Activated CD8-positive, alpha-beta memory T cell treated with anti-CD3 and anti-CD28 coated beads, Interleukin-2, amount 50 U/mL, for 24 hours (primary cell): ENCODE results near the gene NAT10.
A peak's percentile ranks its signal among the peaks of the same experiment; 100 is the strongest.
"Not testable (repeated sequence)": the region's sequence is repeated elsewhere in the genome, so short reads cannot be mapped to it uniquely, and the experiment has no call there.

Experiments
- DNase-seq: peaks from one replicate; pipeline ENCODE4 v3.0.0-alpha.2; 2020; ENCODE audit errors: extremely low read depth

The NAT10 gene

DNA sequence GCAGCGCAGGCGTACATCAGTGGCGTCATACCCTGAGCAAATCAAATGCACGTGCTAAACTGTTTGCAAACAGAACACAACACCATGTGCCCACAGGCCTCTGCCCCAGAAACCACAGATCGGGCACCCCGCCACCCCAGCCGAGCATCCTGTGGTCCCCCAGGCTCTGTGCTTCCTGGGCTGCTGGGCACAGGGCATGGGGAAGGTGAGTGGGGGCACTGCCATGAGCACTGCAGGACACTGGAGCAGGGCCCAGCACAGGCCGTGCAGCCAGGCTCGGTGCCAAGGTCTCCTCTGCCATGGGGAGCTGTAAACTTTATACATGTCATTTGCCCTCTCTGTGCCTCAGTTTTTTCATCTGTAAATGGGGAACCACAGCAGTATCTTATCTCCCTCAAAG, 62.5 kb downstream of the NAT10 start:
- no peak for DNase-seq

DNA sequence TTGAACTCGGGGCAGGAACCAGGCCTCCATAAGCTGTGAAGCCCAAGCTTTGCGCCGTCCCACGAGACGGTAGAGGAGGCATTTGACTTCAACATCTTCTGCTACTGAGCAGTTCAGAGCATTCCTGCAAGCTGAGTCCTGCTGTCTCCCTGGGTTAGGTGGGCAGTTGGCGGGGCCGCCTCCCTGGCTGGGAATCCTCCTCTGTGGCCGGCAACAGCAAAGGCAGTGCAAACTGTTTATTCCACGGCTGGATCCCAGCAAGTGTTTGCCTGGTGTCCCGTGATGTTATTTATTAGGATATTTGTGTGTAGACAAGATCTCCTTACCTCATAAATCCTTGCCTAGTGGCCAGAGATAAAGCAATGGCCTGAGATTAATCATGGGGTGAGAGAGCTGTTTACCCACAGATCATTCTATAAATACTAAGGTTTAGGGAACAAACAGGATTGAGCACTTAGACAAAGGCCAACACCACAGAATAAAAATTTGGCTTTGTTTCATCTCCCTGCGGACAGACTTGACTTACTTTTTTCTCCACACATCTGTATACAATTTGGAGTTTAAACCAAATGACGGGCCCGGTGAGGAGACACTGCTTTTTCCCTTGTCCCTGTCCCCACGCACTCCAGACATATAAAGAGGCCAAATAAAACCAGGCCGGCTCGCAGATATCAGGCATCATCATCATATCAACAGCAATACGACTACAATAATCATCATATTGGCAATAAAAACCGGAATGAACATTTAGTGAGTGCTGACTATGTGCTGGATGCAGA, 63.4 kb downstream of the NAT10 start:
- DNase-seq: no peak

DNA sequence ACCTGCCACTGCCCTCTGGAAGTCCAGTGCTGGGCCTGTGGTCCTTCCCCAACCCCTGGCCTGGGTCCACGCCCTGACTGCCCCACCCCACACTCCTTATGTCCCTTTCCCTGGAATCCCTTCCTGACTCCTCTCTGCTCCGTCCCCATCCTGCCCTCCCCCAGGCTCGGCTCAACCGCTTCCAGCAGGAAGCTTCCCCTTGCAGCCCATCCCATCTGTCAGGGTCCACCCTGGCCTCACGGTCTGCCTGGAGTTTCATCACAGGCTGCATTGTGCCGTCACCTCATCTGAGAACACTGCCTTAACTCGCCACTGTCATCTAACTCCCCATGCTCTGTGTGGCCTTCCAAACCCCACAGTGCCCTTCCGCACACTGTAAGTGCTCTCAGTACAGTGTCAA, 64.3 kb downstream of the NAT10 start:
- no peak for DNase-seq

DNA sequence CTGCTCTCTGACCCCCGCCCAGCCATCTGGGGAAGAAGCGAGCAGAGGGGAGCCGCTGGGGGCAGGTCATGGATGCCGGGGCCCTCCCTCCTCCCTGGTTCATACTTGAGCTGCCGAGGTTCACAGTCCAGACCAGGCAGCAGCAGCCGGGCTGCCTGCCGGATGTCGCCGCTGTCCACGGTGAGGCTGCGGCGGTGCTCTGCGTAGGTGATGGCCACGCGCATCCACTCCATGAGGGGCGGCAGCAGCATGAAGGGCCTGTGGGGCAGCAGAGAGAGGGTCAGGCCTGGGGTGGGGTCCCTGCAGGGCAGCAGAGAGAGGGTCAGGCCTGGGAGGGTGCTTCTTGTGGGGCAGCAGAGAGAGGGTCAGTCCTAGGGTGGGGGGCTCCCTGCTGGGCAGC, 67.6 kb downstream of the NAT10 start:
- DNase-seq: no peak

DNA sequence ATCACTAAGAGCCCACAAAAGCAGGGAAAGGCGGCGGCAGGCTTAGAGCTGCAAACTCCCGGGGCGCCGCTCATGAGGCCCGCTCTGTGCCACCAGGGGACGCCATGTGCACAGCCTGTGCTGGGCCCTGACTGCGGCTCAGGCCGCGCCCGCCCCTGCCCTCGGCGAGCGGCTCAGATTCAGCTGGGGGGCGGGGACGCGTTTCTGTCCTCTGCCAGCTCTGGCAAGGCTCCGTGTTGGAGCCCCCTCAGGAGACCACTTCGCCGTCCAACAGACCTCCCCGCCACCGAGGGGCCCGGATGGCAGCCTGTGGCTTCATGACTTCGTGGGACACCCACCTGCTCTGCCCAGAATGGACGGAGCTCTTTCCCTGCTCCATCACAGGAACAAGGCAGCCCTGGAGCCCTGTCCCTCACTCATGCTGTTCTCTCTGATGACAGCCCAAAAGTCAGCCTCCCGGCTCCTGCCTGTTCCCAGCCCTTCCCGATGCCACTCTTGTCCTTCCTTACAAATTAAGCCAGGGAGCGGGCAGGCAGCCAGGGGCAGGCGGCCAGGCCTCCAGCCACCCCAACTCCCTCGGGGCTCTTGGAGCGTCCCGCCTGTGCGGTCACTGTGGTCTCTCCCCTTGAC, 69.1 kb downstream of the NAT10 start:
- peak; percentile 52 for DNase-seq

DNA sequence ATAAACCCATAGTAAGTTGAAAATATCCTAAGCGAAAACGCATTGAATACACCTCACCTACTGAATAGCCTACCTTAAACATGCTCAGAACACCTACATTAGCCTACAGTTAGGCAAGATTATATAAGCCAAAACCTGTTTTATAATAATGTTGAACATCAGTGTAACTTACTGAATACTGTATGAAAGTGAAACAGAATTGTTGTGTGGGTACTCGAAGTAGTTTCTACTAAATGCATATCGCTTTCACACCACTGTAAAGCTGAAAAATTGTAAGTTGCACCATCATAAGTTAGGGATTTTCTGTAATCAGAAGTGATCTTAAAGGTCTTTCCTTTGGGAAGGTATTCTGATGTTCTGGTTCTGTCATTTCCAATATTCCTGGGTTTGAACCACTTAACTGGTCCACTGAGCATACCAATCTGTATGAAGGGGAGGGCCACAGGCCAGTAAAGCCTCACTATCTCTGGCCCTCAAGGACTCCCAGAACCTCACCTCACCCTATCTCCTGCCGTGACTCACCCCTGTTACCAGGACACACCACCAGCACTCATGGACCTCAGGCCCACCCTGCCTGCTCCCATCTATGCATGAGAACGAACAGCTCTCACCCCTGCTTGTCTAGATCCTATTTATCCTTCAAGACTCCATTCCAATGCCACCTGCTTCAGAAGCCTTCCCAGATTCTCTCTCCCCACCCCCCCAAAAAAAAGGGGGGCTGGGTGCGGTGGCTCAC, 70.0 kb downstream of the NAT10 start:
- no peak for DNase-seq

DNA sequence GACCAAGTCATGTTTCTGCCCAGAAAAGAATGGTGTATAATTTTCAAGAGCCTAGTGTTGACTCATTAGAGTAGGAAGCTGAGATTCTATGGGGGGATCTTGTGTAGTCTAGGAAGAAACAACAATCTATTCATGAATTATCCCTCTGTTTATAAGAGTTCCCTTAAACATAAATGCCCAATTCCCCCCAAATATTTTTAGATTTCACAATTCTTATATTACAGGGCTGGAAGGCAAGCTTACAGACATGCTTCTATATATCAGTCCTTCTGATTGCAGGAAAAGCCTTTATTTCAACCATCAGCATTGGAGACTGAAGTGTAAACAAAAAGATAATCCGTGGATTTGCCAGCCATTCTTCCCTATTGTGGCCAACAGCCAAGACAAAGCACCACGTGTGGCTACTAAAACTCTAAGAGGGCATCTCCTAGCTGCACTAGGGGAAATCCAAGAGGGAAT, 71.4 kb downstream of the NAT10 start:
- no peak for DNase-seq

DNA sequence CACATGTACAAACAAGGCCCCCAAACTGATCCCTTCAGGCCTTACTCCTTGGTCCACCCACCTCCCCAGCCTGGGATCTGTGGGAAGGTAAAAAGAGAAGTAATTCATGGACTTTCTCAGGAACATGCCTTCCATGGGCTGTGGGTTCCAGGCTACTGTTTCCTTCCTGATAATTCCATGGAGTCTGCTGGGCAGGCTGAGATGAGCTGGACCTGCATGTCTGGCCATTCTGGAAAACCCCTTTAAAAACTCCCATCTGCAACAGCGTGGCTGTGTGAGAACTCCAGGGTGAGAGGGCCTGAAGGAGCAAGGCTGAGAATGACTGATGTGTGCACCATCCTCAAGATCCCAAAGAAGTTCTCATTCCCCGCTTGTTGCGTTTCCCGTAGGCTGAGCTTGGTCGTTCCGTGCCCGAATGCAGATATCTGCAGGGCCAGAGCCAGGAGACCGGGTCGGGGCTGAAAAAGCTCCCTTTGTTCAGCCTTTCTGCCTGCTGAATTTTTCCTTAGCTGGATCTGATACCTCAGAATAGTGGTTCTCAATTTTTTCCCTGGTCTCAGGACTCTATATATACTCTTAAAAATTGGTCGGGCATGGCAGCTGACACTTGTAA, 72.9 kb downstream of the NAT10 start:
- no peak for DNase-seq

DNA sequence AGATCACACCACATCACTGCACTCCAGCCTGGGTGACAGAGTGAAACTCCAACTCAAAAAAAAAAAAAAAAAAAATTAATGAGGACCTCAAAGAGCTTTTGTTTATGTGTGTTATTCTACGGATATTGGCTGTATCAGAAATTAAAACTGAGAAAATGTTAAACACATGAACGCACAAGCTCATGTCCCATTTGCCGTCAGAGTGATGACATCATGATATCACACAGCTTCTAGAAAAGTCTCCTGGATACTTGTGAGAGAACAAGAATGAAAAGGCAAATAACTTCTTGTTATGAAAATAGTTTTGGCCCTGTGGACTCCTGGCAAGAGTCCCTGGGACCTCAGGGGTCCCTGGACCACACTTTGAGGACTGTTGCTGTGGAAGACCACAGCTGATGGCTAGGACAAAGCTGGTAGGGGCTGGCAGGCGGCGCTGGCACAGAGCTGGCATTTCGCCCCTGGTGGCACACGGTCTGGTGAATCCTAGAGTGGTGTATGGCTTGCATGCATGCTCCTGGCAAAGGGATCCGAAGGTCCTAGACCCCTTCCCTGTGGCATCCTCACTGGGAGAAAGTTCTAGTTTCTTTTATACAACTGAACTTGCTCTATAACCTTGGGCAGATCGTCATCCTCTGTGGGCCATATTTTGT, 73.7 kb downstream of the NAT10 start:
- no peak for DNase-seq

DNA sequence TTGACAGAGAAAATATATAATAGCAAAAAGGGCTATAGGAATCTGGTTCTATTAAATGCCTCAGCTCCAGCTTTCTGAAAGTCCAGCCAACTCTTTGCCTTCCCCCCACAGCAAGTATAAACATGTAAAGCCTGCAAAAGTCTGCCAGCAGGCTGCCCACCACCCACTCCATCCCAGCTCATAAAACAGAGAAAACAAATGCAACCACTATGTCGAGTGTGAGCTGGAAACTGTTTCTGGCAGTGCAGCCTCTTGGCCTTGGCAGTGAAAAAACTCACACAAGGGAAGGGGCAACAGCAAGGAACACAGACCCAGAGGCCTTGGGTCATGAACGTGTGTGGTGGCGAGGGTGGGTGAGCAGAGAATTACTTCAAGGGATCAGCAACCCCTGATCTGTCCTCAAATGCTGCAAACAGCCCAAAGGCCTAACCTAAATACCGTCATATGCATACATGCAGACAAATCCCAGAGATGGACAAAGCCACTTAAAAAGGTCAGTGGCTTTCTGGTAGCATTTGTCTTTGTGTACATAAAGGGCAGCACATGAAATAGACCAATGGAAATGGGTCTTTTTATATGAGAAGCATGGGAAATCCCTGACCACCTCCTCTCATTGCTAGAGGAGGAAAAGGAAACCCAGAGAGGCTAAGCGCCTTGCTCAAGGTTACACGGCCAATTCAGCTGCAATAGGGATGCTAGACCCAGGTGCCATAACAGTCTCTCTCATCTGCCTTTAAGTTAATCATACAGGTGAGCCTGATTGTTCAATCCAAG, 74.8 kb downstream of the NAT10 start:
- no peak for DNase-seq

DNA sequence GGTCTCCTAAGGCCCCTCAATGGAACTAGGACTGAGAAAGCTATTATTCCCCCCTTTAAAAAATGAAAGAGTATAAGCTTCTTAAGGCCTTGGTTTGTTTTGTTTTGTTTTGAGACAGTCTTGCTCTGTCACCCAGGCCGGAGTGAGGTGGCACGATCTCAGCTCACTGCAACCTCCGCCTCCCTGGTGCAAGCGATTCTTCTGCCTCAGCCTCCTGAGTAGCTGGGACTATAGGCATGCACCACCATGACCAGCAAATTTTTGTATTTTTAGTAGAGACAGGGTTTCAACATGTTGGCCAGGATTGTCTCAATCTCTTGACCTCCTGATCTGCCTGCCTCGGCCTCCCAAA, 75.4 kb downstream of the NAT10 start:
- DNase-seq: not testable (repeated sequence)

DNA sequence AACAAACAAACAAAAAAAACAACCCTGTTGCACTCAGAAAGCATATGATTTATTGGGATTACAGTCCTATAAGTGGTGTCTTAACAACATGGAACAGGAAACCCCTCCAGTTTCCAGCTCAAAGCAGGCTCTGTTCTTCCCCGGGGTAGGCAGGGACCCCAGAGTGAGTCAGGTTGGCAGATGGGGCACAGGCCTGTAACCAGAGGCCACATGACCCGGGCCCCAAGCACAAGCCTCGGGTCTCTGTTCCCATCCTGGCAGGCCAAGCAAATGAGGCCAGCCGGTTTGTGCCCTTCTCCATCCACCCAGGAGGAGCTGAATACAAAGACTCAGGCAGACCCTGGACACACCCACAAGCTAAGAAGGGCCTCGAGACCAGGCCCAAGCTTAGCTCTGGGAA, 75.8 kb downstream of the NAT10 start:
- no peak for DNase-seq

DNA sequence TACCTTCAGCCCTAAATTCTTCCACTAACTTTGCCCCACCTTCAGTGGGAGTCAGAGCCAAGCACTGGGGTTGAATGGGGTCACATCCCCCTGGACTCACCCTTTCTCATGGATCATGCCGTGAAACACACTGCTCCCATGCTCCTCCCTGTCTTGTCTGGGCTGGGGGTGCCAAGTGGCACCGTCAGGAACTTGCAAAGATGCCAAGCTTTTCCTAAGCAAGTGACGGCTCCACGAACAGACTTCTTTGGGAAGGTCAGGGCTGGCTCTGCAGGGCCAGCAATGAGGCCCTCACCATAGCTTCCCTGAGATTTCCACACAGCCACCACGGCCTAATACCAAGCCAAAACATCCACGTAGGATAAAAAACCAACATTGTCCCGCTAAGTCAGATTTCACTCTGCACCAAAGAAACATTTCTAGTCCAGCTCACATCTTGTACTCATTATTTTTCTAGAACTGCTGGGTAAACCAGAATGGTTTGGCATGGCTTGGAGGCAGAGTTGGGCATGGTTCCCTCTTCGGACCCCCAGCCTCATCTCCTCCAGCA, 76.5 kb downstream of the NAT10 start:
- DNase-seq: no peak

DNA sequence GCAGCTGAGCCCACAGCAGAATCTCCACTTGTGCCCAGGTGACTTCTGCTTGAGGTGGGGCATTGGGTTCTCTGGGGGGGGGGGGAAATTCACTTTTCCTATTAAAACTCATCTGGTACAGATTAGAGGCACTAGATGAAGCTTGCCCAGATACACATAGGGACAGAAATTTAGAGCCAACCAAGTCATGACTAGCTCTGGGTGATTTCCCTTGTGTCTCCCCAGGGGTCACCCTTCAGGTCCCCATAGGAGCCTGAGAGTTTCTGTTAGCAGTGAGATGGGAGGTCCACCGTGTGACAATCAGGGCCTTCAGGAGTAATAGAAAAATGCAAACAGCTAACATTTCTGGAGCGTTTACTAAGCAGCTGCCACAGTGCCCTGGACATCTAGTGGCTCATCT, 77.0 kb downstream of the NAT10 start:
- DNase-seq: no peak

DNA sequence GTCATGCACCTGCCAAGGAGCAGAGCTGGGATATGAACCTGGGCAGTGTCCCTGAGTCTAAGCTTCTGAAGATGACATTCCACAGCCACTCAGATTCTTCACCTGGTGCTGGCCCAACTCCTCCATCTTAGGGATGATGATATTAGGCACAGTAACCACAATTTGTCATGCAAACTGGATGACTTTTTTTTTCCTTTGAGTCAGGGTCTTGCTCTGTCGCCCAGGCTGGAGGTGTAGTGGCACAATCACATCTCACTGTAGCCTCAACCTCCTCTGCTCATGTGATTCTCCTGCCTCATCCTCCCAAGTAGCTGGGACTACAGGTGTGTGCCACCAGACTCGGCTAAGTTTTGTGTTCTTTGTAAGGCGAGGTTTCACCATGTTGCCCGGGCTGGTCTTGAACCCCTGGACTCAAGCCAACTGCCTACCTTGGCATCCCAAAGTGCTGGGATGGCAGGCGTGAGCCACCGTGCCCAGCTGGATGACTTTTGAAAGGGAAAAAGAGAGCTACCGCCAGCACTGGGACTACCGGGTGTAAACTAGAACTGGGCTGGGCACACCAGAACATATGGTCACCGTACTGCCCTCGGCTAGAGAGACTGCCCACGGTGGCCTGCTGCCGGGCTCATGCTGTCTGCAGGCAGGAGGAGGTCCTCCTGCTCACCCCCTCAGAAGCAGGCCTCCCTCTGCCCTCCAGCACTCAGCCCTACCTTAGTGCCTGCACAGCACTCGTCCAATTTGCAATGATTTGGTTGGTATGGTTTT, 77.7 kb downstream of the NAT10 start:
- no peak for DNase-seq

DNA sequence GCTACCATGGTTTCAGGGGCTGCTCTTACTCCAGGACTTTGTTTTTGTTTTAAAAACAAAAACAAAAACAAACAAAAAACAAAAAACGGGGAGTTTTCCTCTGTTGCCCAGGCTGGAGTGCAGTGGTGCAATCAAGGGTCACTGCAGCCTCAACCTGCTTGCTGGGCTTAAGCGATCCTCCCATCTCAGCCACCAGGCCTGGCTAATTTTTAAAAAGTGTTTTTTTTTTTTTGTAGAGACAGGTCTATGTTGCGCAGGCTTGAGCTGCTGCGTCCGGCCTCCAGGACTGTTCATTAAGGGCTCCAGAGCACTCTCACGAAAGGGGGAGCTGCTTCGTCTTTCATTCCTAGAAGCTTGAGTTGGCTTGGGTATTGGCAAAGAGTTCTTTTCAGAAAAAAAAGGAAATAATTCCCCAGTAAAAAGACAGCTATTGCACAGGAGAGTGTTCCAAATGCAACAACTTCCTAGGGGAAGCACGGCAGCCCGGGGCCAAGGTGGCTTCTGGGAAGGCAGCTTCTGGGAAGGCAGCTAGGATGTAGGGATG, 78.5 kb downstream of the NAT10 start:
- DNase-seq: no peak

DNA sequence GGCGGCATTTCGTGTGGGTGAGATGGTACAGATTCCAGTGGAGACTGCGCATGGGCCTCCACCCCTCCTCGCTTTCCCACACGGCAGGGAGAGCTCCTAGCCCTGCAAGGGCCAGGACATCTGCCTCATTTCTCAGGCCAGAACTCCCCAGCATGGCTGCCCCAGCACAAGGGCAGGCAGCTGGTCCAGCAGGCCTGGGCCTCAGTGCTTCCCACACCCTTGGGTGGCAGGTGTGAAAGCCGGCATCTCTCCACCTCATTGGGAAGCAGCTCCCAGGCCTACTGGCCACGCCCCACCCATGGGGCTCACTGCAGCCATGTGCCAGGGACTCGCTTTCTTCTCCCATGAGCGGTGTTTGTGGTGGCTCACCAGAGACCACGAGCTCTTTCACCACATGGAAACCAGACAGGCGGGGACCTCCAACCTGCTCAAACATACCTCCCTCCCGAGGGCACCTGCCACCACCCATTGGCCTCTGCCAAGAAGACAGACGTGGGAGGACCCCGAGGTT, 79.1 kb downstream of the NAT10 start:
- no peak for DNase-seq

DNA sequence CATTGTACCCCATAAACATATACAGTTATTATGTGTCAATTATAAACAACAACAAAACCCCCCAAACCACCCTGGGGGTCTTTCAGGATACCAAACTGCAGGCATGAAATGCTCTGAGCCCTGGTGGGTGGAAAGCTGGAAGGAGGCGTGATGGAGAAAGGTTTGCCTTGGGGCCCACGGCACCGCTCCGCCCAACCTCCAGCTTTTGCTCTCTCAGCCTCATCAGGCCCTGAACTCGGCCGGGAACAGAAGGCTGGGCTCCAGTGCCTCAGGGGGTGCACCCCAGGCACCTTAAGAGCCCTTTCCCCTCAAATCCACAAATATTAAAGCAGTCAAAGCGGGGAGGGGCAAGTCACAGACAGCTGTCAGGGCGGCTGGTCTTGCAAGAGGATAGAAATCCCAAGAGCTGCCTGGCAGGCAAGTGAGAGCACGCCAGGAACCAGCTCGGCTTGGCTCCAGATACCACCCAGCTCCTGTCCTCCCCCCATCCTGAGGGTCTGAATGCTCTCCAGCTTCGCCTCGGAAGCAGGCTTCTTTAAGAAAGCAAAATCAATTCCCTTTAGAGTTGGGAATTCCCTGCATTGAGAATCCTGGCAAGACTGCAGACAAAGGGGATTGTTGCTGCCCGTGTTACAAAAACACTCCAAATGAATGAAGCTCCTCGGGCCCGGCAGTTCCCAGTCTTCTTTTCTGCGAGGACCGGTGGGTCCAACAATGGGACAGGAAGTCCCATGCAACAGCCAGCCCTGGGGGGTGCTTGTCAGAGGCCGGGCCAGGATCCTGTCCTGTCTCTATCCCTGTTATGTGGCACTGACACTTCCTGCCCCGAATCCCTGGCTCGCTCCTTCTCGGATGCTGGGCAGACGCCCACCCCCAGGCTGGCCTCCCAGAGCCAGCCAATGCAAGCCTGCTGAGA, 80.8 kb downstream of the NAT10 start:
- no peak for DNase-seq

DNA sequence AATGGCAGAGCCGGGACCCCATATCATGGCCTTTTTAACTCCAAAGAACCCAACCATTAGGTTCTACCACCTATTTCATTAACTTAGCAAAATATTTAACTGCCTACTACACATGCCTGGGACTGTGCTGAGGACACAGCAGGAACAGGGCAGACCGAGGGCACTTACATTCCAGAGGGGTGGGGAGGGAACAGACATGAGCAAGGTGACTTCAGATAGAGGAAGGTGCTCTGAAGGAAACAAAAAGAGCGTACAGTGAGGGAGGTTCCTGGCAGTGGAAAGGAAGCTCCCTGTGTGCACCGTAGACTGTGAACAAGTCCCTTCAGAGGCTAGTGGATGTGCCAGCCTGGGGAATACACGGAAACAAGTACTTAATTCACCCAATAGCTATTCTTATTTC, 82.8 kb downstream of the NAT10 start:
- DNase-seq: no peak
